Endothelial cell of umbilical vein (primary cell): ENCODE results near the gene KCNH8.

Experiments
- CTCF ChIP-seq, 2 donors: IDR thresholded peaks; 1 replicate in 1 of 2; 2 replicates in 1 of 2; pipeline ENCODE4 v1.5.1; 2011; ENCODE audit warnings: low read length in 2 of 2, mild to moderate bottlenecking in 2 of 2, moderate library complexity in 2 of 2, control low read depth in 1 of 2, inconsistent platforms in 1 of 2, low read depth in 1 of 2; ENCODE audit not compliant: insufficient read depth in 1 of 2; ENCODE audit errors: extremely low read depth in 1 of 2
- FOS ChIP-seq: IDR thresholded peaks from 2 replicates; pipeline ENCODE4 v1.6.1; 2011; ENCODE audit warnings: mild to moderate bottlenecking, low read length, moderate library complexity, borderline replicate concordance; ENCODE audit not compliant: insufficient read depth

- TF ChIP-seq FOS (no peak), CTCF (IDR thresholded peaks at IDR 0.05; ENCODE audit: extremely low read depth in 1 of 2, insufficient read depth in 1 of 2, low read depth in 1 of 2, low read length in 2 of 2) (no peak)
Measured at GRCh38 chr3:19573644-19574043, 425.3 kb downstream of the KCNH8 start.
